Colonic mucosa (tissue), 4 donors: ENCODE results near the gene ZNF793. TPM values are rescaled to one million over a fixed set of nuclear protein-coding genes. Genes with fewer than 3 reads are reported as not detected.

ENCODE experiments used
- DNase-seq: peaks from one replicate; pipeline ENCODE4 v3.0.0-alpha.2; 2020
- H3K27ac ChIP-seq: fragments of 200-600 bp; one replicate; pipeline ENCODE4 v1.8.0; 2021
- H3K27me3 ChIP-seq: fragments of 200-600 bp; one replicate; pipeline ENCODE4 v1.8.0; 2021
- H3K36me3 ChIP-seq: fragments of 200-600 bp; one replicate; pipeline ENCODE4 v1.8.0; 2021
- H3K4me1 ChIP-seq: fragments of 200-600 bp; one replicate; pipeline ENCODE4 v1.8.0; 2021; ENCODE audit warnings: mild to moderate bottlenecking
- H3K4me3 ChIP-seq: fragments of 200-600 bp; one replicate; pipeline ENCODE4 v1.8.0; 2021
- H3K9ac ChIP-seq, 2 donors: one replicate each; pipeline ENCODE4 v1.7.0; 2013; ENCODE audit warnings: control low read depth in 2 of 2, low read depth in 2 of 2, low read length in 2 of 2
- H3K9me3 ChIP-seq: fragments of 200-600 bp; one replicate; pipeline ENCODE4 v1.8.0; 2021
- CTCF ChIP-seq: fragments of 200-600 bp; IDR thresholded peaks from one replicate; pipeline ENCODE4 v1.8.0; 2022; ENCODE audit warnings: antibody characterized with exemption, mild to moderate bottlenecking
- intact Hi-C: fragments of 100-400 bp; cut with DNase I; formaldehyde crosslinking; loops from one replicate; pipeline ENCODE4 v1.14.1; 2022
- total RNA-seq, 2 donors: library from RNA; stranded (reverse); fragmentation: NEBNext Ultra II Directional in 1 of 2; extraction: Animal tissue kit (Norgen Biotek cat#: 25700) in 1 of 2; gene quantifications; one replicate each; pipeline ENCODE4 v1.2.1, GENCODE V29; 2021
- donor health status: healthy.
- donor health status: DM: no; HTN: no; CAD: no.
- donor health status: DM: no; HTN: no; CAD: no.

The ZNF793 gene
- 1 to 10 TPM; 1.6 to 2.9 TPM for total RNA-seq

- Histone ChIP-seq H3K9ac (peak within 1 kb of the TSS; percentile 44 to 88), H3K36me3 (no peaks in the 10 kb centered on the region), H3K27ac (peak within 1 kb of the TSS; percentile 82), H3K9me3 (no peaks in the 10 kb centered on the region), H3K4me3 (peak within 1 kb of the TSS; percentile 64), H3K27me3 (no peaks in the 10 kb centered on the region), H3K4me1 (no peaks in the 10 kb centered on the region)
- intact Hi-C loops = no loop called here
- TF ChIP-seq CTCF = no peak
- DNase-seq = peak; percentile 80
Observed at GRCh38 chr19:37506387-37507166, at the start of gene ZNF793. ZNF793 (plus strand) TSS chr19:37506939; CDS start chr19:37523440, 16,501 bp downstream.

GRCh38 chr19:37466277-37466797 lies 40.4 kb upstream of the ZNF793 start:
- H3K4me3 ChIP-seq = peak overlapping the region; percentile 93
- H3K36me3 ChIP-seq = no peaks in the 10 kb centered on the region
- no peak for TF ChIP-seq CTCF
- no peaks in the 10 kb centered on the region for H3K27me3 ChIP-seq
- H3K9ac ChIP-seq = peak overlapping the region; percentile 85 to 91
- intact Hi-C loops = no loop called here
- H3K9me3 ChIP-seq = no peaks in the 10 kb centered on the region
- H3K4me1 ChIP-seq = peaks cover 7% of the 10 kb centered on the region
- peak overlapping the region; percentile 87 for H3K27ac ChIP-seq
- no peak for DNase-seq

- Histone ChIP-seq H3K9me3 (no peaks in the 10 kb centered on the region), H3K4me3 (peak within 1 kb of the TSS; percentile 93), H3K27me3 (no peaks in the 10 kb centered on the region), H3K36me3 (no peaks in the 10 kb centered on the region), H3K4me1 (peaks cover 7% of the 10 kb centered on the region), H3K27ac (peak within 1 kb of the TSS; percentile 87), H3K9ac (peak within 1 kb of the TSS; percentile 85 to 91)
- intact Hi-C loops = no loop called here
- no peak for TF ChIP-seq CTCF
- peak; percentile 93 for DNase-seq
Observed at GRCh38 chr19:37466798-37467607, 39.7 kb upstream of the ZNF793 start, which contains the start of gene ZNF569. ZNF569 (minus strand) TSS chr19:37467444; CDS start chr19:37444921, 22,523 bp downstream.

GRCh38 chr19:37467608-37468090 lies 39.1 kb upstream of the ZNF793 start:
- peaks cover 7% of the 10 kb centered on the region for H3K4me1 ChIP-seq
- no peaks in the 10 kb centered on the region for H3K27me3 ChIP-seq
- H3K36me3 ChIP-seq = no peaks in the 10 kb centered on the region
- no peak for TF ChIP-seq CTCF
- H3K27ac ChIP-seq = peak overlapping the region; percentile 87
- DNase-seq = no peak
- peak overlapping the region; percentile 93 for H3K4me3 ChIP-seq
- intact Hi-C loops = no loop called here
- no peaks in the 10 kb centered on the region for H3K9me3 ChIP-seq
- peak overlapping the region; percentile 85 to 91 for H3K9ac ChIP-seq
